ENCODE data around the gene NEO1.

Gene NEO1

DNA sequence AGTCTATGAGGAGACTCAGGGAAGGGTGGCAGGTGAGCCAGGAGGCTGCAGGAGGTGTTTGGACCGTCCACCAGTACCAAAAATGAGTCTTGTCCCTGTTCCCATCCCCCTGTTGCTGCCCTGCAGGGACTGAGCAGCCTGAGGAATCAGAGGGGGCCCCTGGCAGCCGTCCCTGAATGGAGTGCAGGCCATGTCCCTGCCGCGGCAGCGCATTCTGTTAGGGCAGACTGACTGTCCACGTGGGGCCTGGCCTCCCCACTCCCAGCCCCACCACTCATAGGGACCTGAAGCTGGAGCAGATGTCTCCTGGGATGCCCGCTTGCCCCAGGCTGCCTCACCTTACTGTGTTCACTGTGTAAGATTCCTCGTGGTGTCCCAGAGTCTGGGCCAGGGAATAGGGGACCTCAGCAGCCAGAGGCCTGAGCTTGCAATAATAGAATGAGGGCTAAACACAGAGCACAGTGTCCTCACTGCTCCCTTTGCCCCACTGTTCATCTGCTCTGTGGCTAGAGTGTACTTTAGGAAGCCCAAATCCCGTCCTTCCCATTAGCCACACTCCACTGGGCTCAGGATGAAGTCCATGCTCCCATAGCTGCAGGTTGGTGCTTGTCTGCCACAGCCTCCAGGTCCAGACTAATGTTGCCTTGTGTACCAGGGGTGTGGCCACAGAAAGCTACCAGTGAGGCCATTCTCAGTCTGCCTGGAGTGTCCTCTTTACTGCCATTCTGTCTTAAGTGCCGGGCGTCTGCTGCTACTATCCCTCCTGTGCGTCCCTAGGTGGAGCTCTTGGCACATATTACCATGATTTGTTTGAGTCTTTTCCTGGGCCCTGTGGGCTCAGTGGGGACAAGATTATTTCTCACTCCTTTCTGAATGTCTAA lies 253.3 kb downstream of the NEO1 start:
- TF ChIP-seq, protein P1, sequence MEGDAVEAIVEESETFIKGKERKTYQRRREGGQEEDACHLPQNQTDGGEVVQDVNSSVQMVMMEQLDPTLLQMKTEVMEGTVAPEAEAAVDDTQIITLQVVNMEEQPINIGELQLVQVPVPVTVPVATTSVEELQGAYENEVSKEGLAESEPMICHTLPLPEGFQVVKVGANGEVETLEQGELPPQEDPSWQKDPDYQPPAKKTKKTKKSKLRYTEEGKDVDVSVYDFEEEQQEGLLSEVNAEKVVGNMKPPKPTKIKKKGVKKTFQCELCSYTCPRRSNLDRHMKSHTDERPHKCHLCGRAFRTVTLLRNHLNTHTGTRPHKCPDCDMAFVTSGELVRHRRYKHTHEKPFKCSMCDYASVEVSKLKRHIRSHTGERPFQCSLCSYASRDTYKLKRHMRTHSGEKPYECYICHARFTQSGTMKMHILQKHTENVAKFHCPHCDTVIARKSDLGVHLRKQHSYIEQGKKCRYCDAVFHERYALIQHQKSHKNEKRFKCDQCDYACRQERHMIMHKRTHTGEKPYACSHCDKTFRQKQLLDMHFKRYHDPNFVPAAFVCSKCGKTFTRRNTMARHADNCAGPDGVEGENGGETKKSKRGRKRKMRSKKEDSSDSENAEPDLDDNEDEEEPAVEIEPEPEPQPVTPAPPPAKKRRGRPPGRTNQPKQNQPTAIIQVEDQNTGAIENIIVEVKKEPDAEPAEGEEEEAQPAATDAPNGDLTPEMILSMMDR (IDR thresholded peaks at IDR 0.05; ENCODE audit: low read depth, low read length, missing control alignments), result peak; percentile 62
- DNase-seq (ENCODE audit: extremely low read depth, low read depth), result peak; percentile 27
- H3K4me3 ChIP-seq (replicated peaks; ENCODE audit: low read depth, low read length), result no peak overlapping the region

DNA sequence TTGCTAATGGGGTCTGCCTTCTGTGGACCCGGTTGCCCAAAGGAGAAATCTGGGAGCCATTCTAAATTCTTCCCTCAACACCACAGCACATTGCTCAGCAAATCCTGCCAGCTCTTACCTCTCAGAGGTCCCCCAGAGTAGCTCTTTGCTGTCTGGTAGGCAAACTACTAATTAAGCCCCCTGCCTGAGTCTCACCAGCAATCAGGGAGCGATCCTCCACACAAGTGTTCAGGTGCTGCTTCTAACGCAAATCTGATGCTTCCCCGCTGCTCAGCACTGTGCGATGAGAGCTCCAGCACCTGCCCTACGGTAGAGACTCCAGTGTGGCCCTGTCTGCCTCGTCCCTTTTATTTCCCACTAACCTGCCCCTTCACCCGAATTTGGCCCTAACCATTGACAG lies 256.0 kb downstream of the NEO1 start:
- TF ChIP-seq, protein P1 (IDR thresholded peaks at IDR 0.05; ENCODE audit: low read depth, low read length, missing control alignments), result no peak
- DNase-seq (ENCODE audit: extremely low read depth, low read depth), result no peak
- no peak overlapping the region for H3K4me3 ChIP-seq (replicated peaks; ENCODE audit: low read depth, low read length)

DNA sequence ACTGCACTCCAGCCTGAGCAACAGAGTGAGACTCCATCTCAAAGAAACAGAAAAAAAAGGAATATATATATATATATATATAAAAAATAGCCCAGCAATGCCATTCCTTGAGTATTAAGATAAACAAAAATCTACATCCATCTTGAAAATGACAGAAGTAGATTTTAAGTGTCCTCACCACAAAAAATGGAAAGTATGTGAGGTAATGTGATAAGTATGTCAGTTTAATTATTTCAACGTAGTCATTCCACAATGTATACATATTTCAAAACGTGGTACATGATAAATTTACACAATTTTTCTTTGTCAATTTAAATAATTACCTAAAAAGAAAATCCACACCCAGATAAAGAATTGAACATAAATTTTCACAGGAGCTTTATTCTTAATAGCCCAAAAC lies 261.6 kb downstream of the NEO1 start:
- H3K4me3 ChIP-seq (replicated peaks; ENCODE audit: low read depth, low read length), result no peak overlapping the region
- DNase-seq (ENCODE audit: extremely low read depth, low read depth), result no peak
- TF ChIP-seq, protein P1 (IDR thresholded peaks at IDR 0.05; ENCODE audit: low read depth, low read length, missing control alignments), result no peak

DNA sequence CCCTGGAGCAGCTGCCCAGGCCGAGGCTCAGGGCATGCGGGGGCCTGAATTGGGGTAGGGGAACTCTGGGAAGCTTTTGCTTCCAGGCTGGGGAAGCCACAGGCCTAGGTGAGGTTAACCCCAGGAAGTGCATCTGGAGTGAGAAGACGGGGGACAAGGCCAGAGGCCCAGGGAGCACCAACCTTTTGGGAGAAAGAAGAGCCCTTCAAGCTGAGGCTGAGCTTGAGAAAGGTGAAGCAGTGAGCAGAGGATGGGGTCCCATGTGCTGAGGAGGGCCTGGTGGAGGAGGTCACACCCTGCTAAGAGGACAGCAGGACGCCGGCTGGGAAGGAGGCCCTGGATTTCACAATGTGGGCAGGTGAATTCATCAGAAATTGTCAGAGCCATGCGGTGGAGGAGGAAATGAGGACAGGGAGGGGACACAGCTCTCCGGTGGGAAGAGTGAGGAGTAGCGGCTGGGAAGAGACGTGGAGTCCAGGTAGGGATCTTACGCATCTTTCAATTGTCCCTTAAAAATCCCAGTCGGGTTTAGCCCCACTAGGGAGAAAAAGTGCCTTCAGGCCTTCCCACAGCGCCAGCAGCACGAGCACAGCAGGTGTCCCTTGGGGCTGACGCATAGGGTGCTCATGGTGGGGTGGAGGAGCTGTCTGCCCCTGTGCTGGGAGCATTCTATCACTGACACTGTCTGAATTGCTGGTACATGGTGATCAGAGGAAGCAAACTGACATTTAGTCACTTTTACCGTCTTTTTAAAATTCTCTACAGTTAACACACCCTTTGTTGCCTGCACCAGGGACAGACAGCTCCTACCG lies 265.6 kb downstream of the NEO1 start:
- TF ChIP-seq, protein P1 (IDR thresholded peaks at IDR 0.05; ENCODE audit: low read depth, low read length, missing control alignments), result no peak
- no peak overlapping the region for H3K4me3 ChIP-seq (replicated peaks; ENCODE audit: low read depth, low read length)
- DNase-seq (ENCODE audit: extremely low read depth, low read depth), result no peak

DNA sequence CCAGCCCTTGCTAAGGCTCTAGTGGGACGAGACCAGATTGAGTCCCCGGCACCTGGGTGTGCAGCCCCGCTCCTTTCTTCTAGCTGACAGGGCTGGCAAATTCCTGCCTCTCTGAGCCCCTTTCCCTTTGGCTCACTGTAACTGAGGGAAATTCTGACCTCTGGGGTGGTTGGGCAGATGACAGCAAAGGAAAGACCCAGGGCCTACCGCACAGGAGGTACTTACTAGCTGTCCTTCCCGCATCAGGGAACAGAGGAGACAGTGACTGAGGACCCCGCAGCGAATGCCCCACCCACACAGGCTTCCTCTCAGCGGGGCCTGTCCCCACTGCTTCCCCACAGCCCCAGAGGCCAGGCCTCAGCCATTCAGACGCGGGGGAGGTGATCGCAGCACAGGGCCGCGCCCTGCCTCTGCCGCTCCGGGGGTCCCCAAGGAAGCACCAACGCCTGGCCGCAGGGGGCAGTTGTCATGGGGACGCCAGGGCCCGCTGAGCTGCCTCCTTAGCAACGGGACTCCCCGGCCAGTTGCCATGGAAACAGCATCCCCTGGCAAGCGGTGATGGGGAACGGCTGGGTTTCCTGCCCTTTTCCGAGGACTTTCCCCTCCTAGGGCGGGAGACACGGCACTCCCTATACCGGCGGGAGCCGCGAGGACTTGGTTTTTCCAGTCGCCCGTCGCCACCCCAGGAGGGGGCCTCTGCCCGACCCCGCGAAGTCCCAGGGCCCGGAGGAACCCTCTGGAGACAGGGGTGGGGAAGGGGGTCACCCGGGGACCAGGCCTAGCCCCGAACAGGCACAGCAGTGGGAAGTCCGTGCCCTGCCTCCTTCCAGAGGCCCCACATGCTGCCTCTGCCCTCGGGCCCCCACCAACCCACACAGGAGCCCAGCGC lies 266.4 kb downstream of the NEO1 start:
- no peak for DNase-seq (ENCODE audit: extremely low read depth, low read depth)
- TF ChIP-seq, protein P1 (IDR thresholded peaks at IDR 0.05; ENCODE audit: low read depth, low read length, missing control alignments), result no peak
- no peak overlapping the region for H3K4me3 ChIP-seq (replicated peaks; ENCODE audit: low read depth, low read length)

All from HFF-Myc (cell line).